Caco-2 (cell line): Measurements from ENCODE around the gene MBL2. TPM values are rescaled to one million over a fixed set of nuclear protein-coding genes. Genes with fewer than 3 reads are reported as not detected.
A peak's percentile ranks its signal among the peaks of the same experiment; 100 is the strongest.

Experiments used
- BruUV-seq: library from RNA; stranded (reverse); fragments of 400-500 nt; replicated peaks from 2 replicates; lab custom pipeline; 2021; lab: Mats Ljungman, UMichigan
- CTCF ChIA-PET: fragments of 300-600 bp; sonication (Branson Sonifier 250); formaldehyde crosslinking; loops from one replicate; lab custom pipeline; 2022; ENCODE audit warnings: antibody characterized with exemption; lab: Charles Lee
- POLR2A ChIA-PET: fragments of 300-600 bp; sonication (Branson Sonifier 250); formaldehyde crosslinking; loops from one replicate; lab custom pipeline; 2022; ENCODE audit warnings: antibody characterized with exemption; lab: Charles Lee
- DNase-seq, 2 experiments: peaks; one replicate each; pipeline versions ENCODE4 v3.0.0 to v3.0.0-alpha.2; 2020 to 2022
- H3K27me3 ChIP-seq: replicated peaks from 2 replicates; pipeline ENCODE4 v1.6.0; 2011; ENCODE audit warnings: low read length; ENCODE audit not compliant: control insufficient read depth, insufficient read depth
- H3K36me3 ChIP-seq: 2 replicates; pipeline ENCODE4 v1.5.1; 2011; ENCODE audit warnings: low read length; ENCODE audit not compliant: control insufficient read depth, insufficient read depth
- H3K4me1 ChIP-seq: fragments of 250-450 bp; sonication (Bioruptor Pico); 2 replicates; pipeline ENCODE4 v1.5.1; 2020; ENCODE audit warnings: mild to moderate bottlenecking
- H3K4me3 ChIP-seq: 2 replicates; pipeline ENCODE4 v1.5.1; 2011; ENCODE audit warnings: low read depth, mild to moderate bottlenecking, control low read depth, low read length
- H3K9me3 ChIP-seq: fragments of 250-450 bp; sonication (Bioruptor Pico); 2 replicates; pipeline ENCODE4 v1.5.1; 2020; ENCODE audit warnings: mild to moderate bottlenecking, moderate library complexity
- H3K27ac Mint-ChIP-seq: one replicate; pipeline ENCODE4 v1.8.0; 2022; ENCODE audit warnings: mixed read lengths; ENCODE audit not compliant: unreplicated experiment
- H3K27me3 Mint-ChIP-seq: one replicate; pipeline ENCODE4 v1.8.0; 2022; ENCODE audit warnings: mixed read lengths; ENCODE audit not compliant: insufficient read depth, unreplicated experiment
- H3K36me3 Mint-ChIP-seq: one replicate; pipeline ENCODE4 v1.8.0; 2022; ENCODE audit warnings: mild to moderate bottlenecking, mixed read lengths; ENCODE audit not compliant: insufficient read depth, unreplicated experiment
- H3K4me1 Mint-ChIP-seq: one replicate; pipeline ENCODE4 v1.8.0; 2022; ENCODE audit warnings: low read depth, mixed read lengths; ENCODE audit not compliant: unreplicated experiment
- H3K4me3 Mint-ChIP-seq: one replicate; pipeline ENCODE4 v1.8.0; 2022; ENCODE audit warnings: mild to moderate bottlenecking, moderate library complexity, mixed read lengths; ENCODE audit not compliant: unreplicated experiment
- H3K9me3 Mint-ChIP-seq: one replicate; pipeline ENCODE4 v1.8.0; 2022; ENCODE audit warnings: mixed read lengths; ENCODE audit not compliant: unreplicated experiment
- CTCF ChIP-seq, 2 experiments: fragments of 200-600 bp in 1 of 2; IDR thresholded peaks; 1 replicate in 1 of 2; 2 replicates in 1 of 2; pipeline versions ENCODE4 v1.5.1 to v1.8.0; 2011 to 2022; ENCODE audit warnings: antibody characterized with exemption in 1 of 2, control low read depth in 1 of 2, inconsistent platforms in 1 of 2, low read depth in 1 of 2, low read length in 1 of 2, mild to moderate bottlenecking in 1 of 2, moderate library complexity in 1 of 2; ENCODE audit not compliant: insufficient read depth in 1 of 2, severe bottlenecking in 1 of 2, unreplicated experiment in 1 of 2
- intact Hi-C: fragments of 100-400 bp; cut with micrococcal nuclease; formaldehyde crosslinking; loops from one replicate; pipeline ENCODE4 v1.10.0; 2022; ENCODE audit not compliant: unreplicated experiment
- total RNA-seq: library from RNA; stranded (reverse); gene quantifications from 2 replicates; pipeline ENCODE4 v1.2.3, GENCODE V29; 2022

Gene MBL2
- total RNA-seq, 1 experiment from 2014 or later = 0.20 TPM

- ChIA-PET CTCF (interaction anchor here (0.7 to 2.7 kb wide), 4 partner anchors 30 to 744 kb away, joined by 3 to 32 read pairs (median 4); no protein-coding TSS in a partner anchor), POLR2A (no interaction called here)
- peak; percentile 100 for TF ChIP-seq CTCF (IDR thresholded peaks at IDR 0.05; ENCODE audit: insufficient read depth in 1 of 2, low read depth in 1 of 2, low read length in 1 of 2, severe bottlenecking in 1 of 2, unreplicated experiment in 1 of 2)
These were observed 31.5 kb downstream of the MBL2 start for GRCh38 chr10:52740913-52741675.

GRCh38 chr10:52740155-52740549, 32.4 kb downstream of the MBL2 start:
- BruUV-seq = no TSS peak
- Mint-ChIP-seq H3K9me3 (no peaks in the 10 kb centered on the region), H3K4me1 (no peaks in the 10 kb centered on the region), H3K36me3 (no peaks in the 10 kb centered on the region), H3K4me3 (no peak overlapping the region), H3K27me3 (no peaks in the 10 kb centered on the region), H3K27ac (no peak overlapping the region)
- Histone ChIP-seq H3K4me1 (no peaks in the 10 kb centered on the region), H3K27me3 (no peaks in the 10 kb centered on the region), H3K36me3 (no peaks in the 10 kb centered on the region), H3K4me3 (no peak overlapping the region), H3K9me3 (peaks cover 5% of the 10 kb centered on the region; the same call in 1 of the 2 replicates)
- POLR2A ChIA-PET = no interaction called here
- CTCF ChIA-PET = interaction anchor here (2.7 kb wide), 1 partner anchor 39 kb away, joined by 32 read pairs; no protein-coding TSS in a partner anchor
- no peak for TF ChIP-seq CTCF (IDR thresholded peaks at IDR 0.05; ENCODE audit: insufficient read depth in 1 of 2, low read depth in 1 of 2, low read length in 1 of 2, severe bottlenecking in 1 of 2, unreplicated experiment in 1 of 2)
- DNase-seq = no peak
- intact Hi-C loops = no loop called here

More at GRCh38 chr10:52740913-52741675, 31.5 kb downstream of the MBL2 start:
- BruUV-seq = no TSS peak
- Mint-ChIP-seq H3K27me3 (no peaks in the 10 kb centered on the region), H3K4me1 (no peaks in the 10 kb centered on the region), H3K9me3 (no peaks in the 10 kb centered on the region), H3K36me3 (no peaks in the 10 kb centered on the region), H3K4me3 (no peak overlapping the region), H3K27ac (no peak overlapping the region)
- intact Hi-C loops = loop anchor here (1.0 kb wide), 1 partner anchor 39 kb away; no protein-coding TSS in a partner anchor
- Histone ChIP-seq H3K27me3 (no peaks in the 10 kb centered on the region), H3K36me3 (no peaks in the 10 kb centered on the region), H3K4me1 (no peaks in the 10 kb centered on the region), H3K4me3 (no peak overlapping the region), H3K9me3 (peaks cover 5% of the 10 kb centered on the region; the same call in 1 of the 2 replicates)
- peak; percentile 83 to 87 for DNase-seq

GRCh38 chr10:52739380-52740154, 33.0 kb downstream of the MBL2 start:
- peaks cover 5% of the 10 kb centered on the region; the same call in 1 of the 2 replicates for H3K9me3 ChIP-seq
- Mint-ChIP-seq H3K27ac (no peak overlapping the region), H3K9me3 (no peaks in the 10 kb centered on the region), H3K27me3 (no peaks in the 10 kb centered on the region), H3K36me3 (no peaks in the 10 kb centered on the region), H3K4me3 (no peak overlapping the region), H3K4me1 (no peaks in the 10 kb centered on the region)
- ChIA-PET POLR2A (no interaction called here), CTCF (interaction anchor here (2.7 kb wide), 1 partner anchor 40 kb away, joined by 32 read pairs; no protein-coding TSS in a partner anchor)
- BruUV-seq = no TSS peak
- no peak for DNase-seq
- no peaks in the 10 kb centered on the region for H3K4me1 ChIP-seq
- no peaks in the 10 kb centered on the region for H3K36me3 ChIP-seq
- H3K27me3 ChIP-seq = no peaks in the 10 kb centered on the region
- TF ChIP-seq CTCF (IDR thresholded peaks at IDR 0.05; ENCODE audit: insufficient read depth in 1 of 2, low read depth in 1 of 2, low read length in 1 of 2, severe bottlenecking in 1 of 2, unreplicated experiment in 1 of 2) = no peak
- H3K4me3 ChIP-seq = no peak overlapping the region
- intact Hi-C loops = no loop called here
